H9 (cell line): ENCODE results near the gene DNAH8. TPM values are rescaled to one million over a fixed set of nuclear protein-coding genes. Genes with fewer than 3 reads are reported as not detected.

Experiments
- DNase-seq: peaks from one replicate; pipeline ENCODE4 v3.0.0-alpha.2; 2017
- H2AFZ ChIP-seq: one replicate; pipeline ENCODE4 v1.6.1; 2013; ENCODE audit warnings: mild to moderate bottlenecking, low read length, control low read depth, moderate library complexity
- H2AK5ac ChIP-seq: 2 replicates; pipeline ENCODE4 v1.6.1; 2013; ENCODE audit warnings: low read length, control low read depth, mixed read lengths; ENCODE audit not compliant: insufficient read length
- H2BK120ac ChIP-seq: one replicate; pipeline ENCODE4 v1.6.1; 2013; ENCODE audit warnings: low read depth, mild to moderate bottlenecking, low read length, control low read depth, inconsistent platforms; ENCODE audit not compliant: poor library complexity, severe bottlenecking
- H2BK12ac ChIP-seq: 2 replicates; pipeline ENCODE4 v1.6.1; 2013; ENCODE audit warnings: low read length, control low read depth, mixed read lengths, low read depth; ENCODE audit not compliant: insufficient read length
- H2BK15ac ChIP-seq: 2 replicates; pipeline ENCODE4 v1.6.1; 2013; ENCODE audit warnings: low read depth, low read length, control low read depth
- H2BK20ac ChIP-seq: one replicate; pipeline ENCODE4 v1.6.1; 2013; ENCODE audit warnings: low read depth, mild to moderate bottlenecking, low read length, control low read depth, inconsistent platforms; ENCODE audit not compliant: poor library complexity, severe bottlenecking
- H2BK5ac ChIP-seq: 2 replicates; pipeline ENCODE4 v1.6.1; 2013; ENCODE audit warnings: low read length, control low read depth, mixed read lengths; ENCODE audit not compliant: insufficient read length
- H3K14ac ChIP-seq: 2 replicates; pipeline ENCODE4 v1.6.1; 2013; ENCODE audit warnings: low read length, control low read depth; ENCODE audit not compliant: insufficient read depth
- H3K18ac ChIP-seq: 2 replicates; pipeline ENCODE4 v1.6.1; 2013; ENCODE audit warnings: low read depth, mild to moderate bottlenecking, mixed read lengths, low read length, control low read depth; ENCODE audit not compliant: insufficient read length
- H3K23ac ChIP-seq: 2 replicates; pipeline ENCODE4 v1.6.1; 2013; ENCODE audit warnings: low read length, control low read depth, mixed read lengths, low read depth; ENCODE audit not compliant: insufficient read length
- H3K23me2 ChIP-seq: 2 replicates; pipeline ENCODE4 v1.6.1; 2013; ENCODE audit warnings: low read depth, mild to moderate bottlenecking, mixed read lengths, low read length, control low read depth; ENCODE audit not compliant: insufficient read length, poor library complexity, severe bottlenecking
- H3K27ac ChIP-seq: 2 replicates; pipeline ENCODE4 v1.5.1; 2013; ENCODE audit warnings: low read length, control low read depth, mixed read lengths, low read depth; ENCODE audit not compliant: insufficient read length
- H3K27me3 ChIP-seq: 2 replicates; pipeline ENCODE4 v1.6.1; 2013; ENCODE audit warnings: low read length, control low read depth, inconsistent platforms; ENCODE audit not compliant: insufficient read depth
- H3K4ac ChIP-seq: 2 replicates; pipeline ENCODE4 v1.6.1; 2013; ENCODE audit warnings: low read depth, mild to moderate bottlenecking, control low read depth, inconsistent platforms, low read length, moderate library complexity
- H3K4me1 ChIP-seq: 2 replicates; pipeline ENCODE4 v1.6.1; 2013; ENCODE audit warnings: low read length, control low read depth, inconsistent platforms; ENCODE audit not compliant: insufficient read depth
- H3K4me2 ChIP-seq: 2 replicates; pipeline ENCODE4 v1.6.1; 2013; ENCODE audit warnings: low read length, control low read depth, mixed read lengths; ENCODE audit not compliant: insufficient read length, insufficient read depth
- H3K56ac ChIP-seq: 2 replicates; pipeline ENCODE4 v1.6.1; 2013; ENCODE audit warnings: low read depth, mild to moderate bottlenecking, mixed read lengths, low read length, control low read depth; ENCODE audit not compliant: insufficient read length
- H3K79me1 ChIP-seq: 2 replicates; pipeline ENCODE4 v1.6.1; 2013; ENCODE audit warnings: low read depth, mild to moderate bottlenecking, moderate library complexity, low read length, control low read depth, inconsistent platforms; ENCODE audit not compliant: insufficient read depth, poor library complexity, severe bottlenecking
- H3K79me2 ChIP-seq: 2 replicates; pipeline ENCODE4 v1.6.1; 2013; ENCODE audit warnings: low read length, control low read depth, inconsistent platforms; ENCODE audit not compliant: insufficient read depth
- H3K9ac ChIP-seq: 2 replicates; pipeline ENCODE4 v1.6.1; 2013; ENCODE audit warnings: low read length, control low read depth, mixed read lengths; ENCODE audit not compliant: insufficient read length; ENCODE audit errors: extremely low read depth
- H3K9me3 ChIP-seq: one replicate; pipeline ENCODE4 v1.6.1; 2013; ENCODE audit warnings: low read depth, low read length, inconsistent platforms; ENCODE audit not compliant: control insufficient read depth
- H3T11ph ChIP-seq: one replicate; pipeline ENCODE4 v1.6.1; 2013; ENCODE audit warnings: mild to moderate bottlenecking, low read length, control low read depth, inconsistent platforms
- H4K20me1 ChIP-seq: one replicate; pipeline ENCODE4 v1.6.1; 2013; ENCODE audit not compliant: control insufficient read depth, insufficient read length, insufficient read depth
- H4K5ac ChIP-seq: 2 replicates; pipeline ENCODE4 v1.6.1; 2013; ENCODE audit warnings: low read depth, mild to moderate bottlenecking, mixed read lengths, low read length, control low read depth; ENCODE audit not compliant: insufficient read length
- H4K8ac ChIP-seq: replicated peaks from 2 replicates; pipeline ENCODE4 v1.6.1; 2013; ENCODE audit warnings: low read length, control low read depth, mixed read lengths, low read depth; ENCODE audit not compliant: insufficient read length
- H4K91ac ChIP-seq: 2 replicates; pipeline ENCODE4 v1.6.1; 2013; ENCODE audit warnings: low read depth, mild to moderate bottlenecking, moderate library complexity, mixed read lengths, low read length, control low read depth; ENCODE audit not compliant: insufficient read length
- H3K27ac Mint-ChIP-seq, 3 experiments: 2 replicates in 2 of 3; 3 replicates in 1 of 3; pipeline ENCODE4 v1.8.0; 2020 to 2021; ENCODE audit warnings: mixed read lengths in 3 of 3, mild to moderate bottlenecking in 1 of 3, moderate library complexity in 1 of 3
- H3K27me3 Mint-ChIP-seq: 2 replicates; pipeline ENCODE4 v1.8.0; 2021; ENCODE audit warnings: low read depth, mild to moderate bottlenecking, moderate library complexity, mixed read lengths
- H3K36me3 Mint-ChIP-seq, 3 experiments: 2 replicates in 2 of 3; 3 replicates in 1 of 3; pipeline ENCODE4 v1.8.0; 2020 to 2021; ENCODE audit warnings: low read depth in 3 of 3, mixed read lengths in 3 of 3; ENCODE audit not compliant: insufficient read depth in 1 of 3
- H3K4me1 Mint-ChIP-seq, 2 experiments: 2 replicates each; pipeline ENCODE4 v1.8.0; 2020; ENCODE audit warnings: mixed read lengths in 2 of 2
- H3K4me3 Mint-ChIP-seq, 2 experiments: 2 replicates in 1 of 2; 3 replicates in 1 of 2; pipeline ENCODE4 v1.8.0; 2020 to 2021; ENCODE audit warnings: mild to moderate bottlenecking in 2 of 2, mixed read lengths in 2 of 2, moderate library complexity in 1 of 2
- H3K9me3 Mint-ChIP-seq, 2 experiments: 2 replicates in 1 of 2; 3 replicates in 1 of 2; pipeline ENCODE4 v1.8.0; 2020; ENCODE audit warnings: mild to moderate bottlenecking in 2 of 2, mixed read lengths in 2 of 2, moderate library complexity in 1 of 2
- WGBS: extraction: QIAGEN DNeasy Blood & Tissue Kit; methylation state at CpG from one replicate; pipeline ENCODE4 v1.1.7; 2013; ENCODE audit warnings: missing lambda C conversion rate, low lambda C conversion rate, mixed read lengths; ENCODE audit not compliant: insufficient read length; ENCODE audit errors: extremely low coverage; 5-methylcytosine and 5-hydroxymethylcytosine counted together
- total RNA-seq: library from RNA; stranded (reverse); gene quantifications from 2 replicates; pipeline ENCODE4 v1.2.1, GENCODE V29; 2021
- TF ChIP-seq, protein P1 (sequence below): fragments of 200-600 bp; sonication (generic); conservative IDR thresholded peaks from 3 replicates; pipeline ENCODE4 v1.8.0; 2021; ENCODE audit warnings: antibody characterized with exemption, mild to moderate bottlenecking

Gene DNAH8
- total RNA-seq, 1 experiment from 2014 or later, result not detected

DNA sequence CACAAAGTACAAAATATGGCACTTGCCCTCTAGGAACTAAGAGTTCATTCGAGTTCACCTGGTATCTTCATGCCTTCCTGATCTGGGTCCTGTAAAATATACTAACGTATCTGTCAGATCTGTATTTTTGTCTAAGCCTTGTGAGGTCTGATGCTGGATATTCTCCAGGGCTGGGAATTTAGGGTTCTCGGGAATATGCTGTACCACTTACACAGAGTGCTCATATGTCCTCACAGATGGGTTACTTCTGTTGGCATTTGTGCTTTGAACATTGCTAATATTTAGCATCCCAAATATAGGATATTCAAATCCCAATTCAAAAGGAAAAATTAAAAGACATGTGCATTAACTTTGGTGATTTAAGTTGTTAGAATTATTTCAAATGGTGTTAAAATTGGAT lies 122.0 kb downstream of the DNAH8 start:
- H3K4me2 ChIP-seq, result no peak overlapping the region
- H3K36me3 Mint-ChIP-seq, result no peaks in the 10 kb centered on the region
- no peak overlapping the region for H3K4me3 Mint-ChIP-seq
- H3K56ac ChIP-seq, result no peak overlapping the region
- H3K27me3 ChIP-seq, result no peaks in the 10 kb centered on the region
- no peaks in the 10 kb centered on the region for H3K9me3 Mint-ChIP-seq
- H2AK5ac ChIP-seq, result no peak overlapping the region
- H3K27ac ChIP-seq, result no peak overlapping the region
- H2BK12ac ChIP-seq, result no peak overlapping the region
- no peaks in the 10 kb centered on the region for H4K20me1 ChIP-seq
- WGBS, result no CpG with 5 or more reads among the region's 3 CpGs
- H3K23me2 ChIP-seq, result no peaks in the 10 kb centered on the region
- no peak overlapping the region for H2BK15ac ChIP-seq
- TF ChIP-seq, protein P1, sequence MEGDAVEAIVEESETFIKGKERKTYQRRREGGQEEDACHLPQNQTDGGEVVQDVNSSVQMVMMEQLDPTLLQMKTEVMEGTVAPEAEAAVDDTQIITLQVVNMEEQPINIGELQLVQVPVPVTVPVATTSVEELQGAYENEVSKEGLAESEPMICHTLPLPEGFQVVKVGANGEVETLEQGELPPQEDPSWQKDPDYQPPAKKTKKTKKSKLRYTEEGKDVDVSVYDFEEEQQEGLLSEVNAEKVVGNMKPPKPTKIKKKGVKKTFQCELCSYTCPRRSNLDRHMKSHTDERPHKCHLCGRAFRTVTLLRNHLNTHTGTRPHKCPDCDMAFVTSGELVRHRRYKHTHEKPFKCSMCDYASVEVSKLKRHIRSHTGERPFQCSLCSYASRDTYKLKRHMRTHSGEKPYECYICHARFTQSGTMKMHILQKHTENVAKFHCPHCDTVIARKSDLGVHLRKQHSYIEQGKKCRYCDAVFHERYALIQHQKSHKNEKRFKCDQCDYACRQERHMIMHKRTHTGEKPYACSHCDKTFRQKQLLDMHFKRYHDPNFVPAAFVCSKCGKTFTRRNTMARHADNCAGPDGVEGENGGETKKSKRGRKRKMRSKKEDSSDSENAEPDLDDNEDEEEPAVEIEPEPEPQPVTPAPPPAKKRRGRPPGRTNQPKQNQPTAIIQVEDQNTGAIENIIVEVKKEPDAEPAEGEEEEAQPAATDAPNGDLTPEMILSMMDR, result no peak
- H3K27ac Mint-ChIP-seq, result no peak overlapping the region
- H2BK5ac ChIP-seq, result no peak overlapping the region
- H4K5ac ChIP-seq, result no peak overlapping the region
- H3K14ac ChIP-seq, result no peak overlapping the region
- H2BK20ac ChIP-seq, result no peak overlapping the region
- no peak overlapping the region for H2AFZ ChIP-seq
- no peak overlapping the region for H3K9ac ChIP-seq
- no peak overlapping the region for H3K18ac ChIP-seq
- H3K79me1 ChIP-seq, result no peaks in the 10 kb centered on the region
- no peaks in the 10 kb centered on the region for H3K9me3 ChIP-seq
- H4K91ac ChIP-seq, result no peak overlapping the region
- H3T11ph ChIP-seq, result no peak overlapping the region
- peaks cover 23 to 24% of the 10 kb centered on the region in 2 experiments for H3K4me1 Mint-ChIP-seq
- H4K8ac ChIP-seq, result no peak overlapping the region
- no peaks in the 10 kb centered on the region for H3K4me1 ChIP-seq
- H2BK120ac ChIP-seq, result no peak overlapping the region
- no peaks in the 10 kb centered on the region; the same call in 1 of the 2 replicates for H3K79me2 ChIP-seq
- H3K4ac ChIP-seq, result no peak overlapping the region
- no peak for DNase-seq
- no peak overlapping the region for H3K23ac ChIP-seq
- H3K27me3 Mint-ChIP-seq, result peaks cover 4% of the 10 kb centered on the region; the same call in 1 of the 2 replicates
